Jurkat, Clone E6-1 (cell line): ENCODE data around the gene SLC41A2.

Experiments
- DNase-seq: peaks from one replicate; pipeline ENCODE4 v3.0.0-alpha.2; 2011; ENCODE audit warnings: low read depth, low spot score
- H3K4me3 ChIP-seq: 2 replicates; pipeline ENCODE4 v1.5.1; 2011; ENCODE audit warnings: mild to moderate bottlenecking, low read length, control low read depth, moderate library complexity

SLC41A2 gene

DNA sequence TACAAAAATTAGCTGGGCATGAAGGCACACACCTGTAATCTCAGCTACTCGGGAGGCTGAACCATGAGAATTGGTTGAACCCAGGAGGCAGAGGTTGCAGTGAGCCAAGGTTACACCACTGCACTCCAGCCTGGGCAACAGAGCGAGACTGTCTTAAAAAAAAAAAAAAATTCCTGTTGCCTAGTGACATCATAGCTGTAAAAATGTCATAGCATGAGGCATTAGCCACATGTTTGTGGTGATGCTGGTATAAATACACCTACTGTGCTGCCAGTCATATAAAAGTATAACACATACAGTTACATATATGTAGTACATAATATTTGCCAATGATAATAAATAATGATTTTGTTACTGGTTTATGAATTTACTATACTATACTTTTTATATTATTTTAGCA, 22.2 kb downstream of the SLC41A2 start:
- DNase-seq, result no peak
- no peak overlapping the region for H3K4me3 ChIP-seq

GRCh38 chr12:104933778-104934177, 24.3 kb downstream of the SLC41A2 start:
- DNase-seq, result no peak

GRCh38 chr12:104933128-104933527, 25.0 kb downstream of the SLC41A2 start:
- DNase-seq, result no peak
- H3K4me3 ChIP-seq, result no peak overlapping the region

More at GRCh38 chr12:104933778-104934177, 24.3 kb downstream of the SLC41A2 start:
- H3K4me3 ChIP-seq, result no peak overlapping the region

DNA sequence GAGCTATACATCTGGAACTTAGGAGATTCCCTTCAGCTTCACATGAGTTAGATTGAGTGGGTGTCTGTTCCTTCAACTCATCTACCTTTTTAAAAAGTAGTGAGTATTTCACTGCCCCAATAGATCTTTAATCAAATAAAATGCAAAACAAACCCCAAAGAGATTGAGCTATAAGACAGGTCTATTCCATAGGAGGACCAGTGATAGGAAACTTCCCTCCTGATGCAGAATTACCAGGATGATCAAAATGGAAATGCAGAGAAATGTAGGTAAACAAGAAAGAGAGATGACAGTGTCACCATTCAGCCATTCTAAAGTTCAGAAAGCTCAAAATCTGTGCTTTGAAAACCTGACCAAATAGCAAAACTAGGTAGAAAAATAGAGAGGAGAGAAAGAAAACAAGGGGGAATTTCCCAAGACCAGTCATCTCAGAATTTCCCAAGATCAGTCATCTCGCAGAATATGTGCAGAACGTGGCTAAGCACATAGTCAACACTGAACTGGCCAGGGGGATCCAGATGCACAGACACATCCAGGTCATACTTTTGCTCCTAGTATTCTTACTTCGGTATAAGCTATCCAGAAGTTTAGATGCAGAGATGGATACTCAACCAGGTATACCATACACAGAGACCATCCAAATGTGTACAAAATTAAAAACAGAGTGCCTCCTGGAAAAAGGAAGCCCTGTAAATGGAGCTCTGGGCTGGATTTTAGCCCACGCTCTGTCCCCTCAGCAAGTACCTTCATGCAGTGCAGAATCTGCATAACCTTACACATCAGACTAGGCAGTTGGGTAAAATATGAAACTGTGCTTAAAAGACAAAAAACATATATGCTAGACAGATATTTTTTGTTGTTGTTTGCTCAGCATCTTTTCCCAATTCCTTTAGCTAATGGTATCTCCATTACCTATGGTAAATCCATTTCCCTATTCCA, 27.4 kb downstream of the SLC41A2 start:
- H3K4me3 ChIP-seq, result no peak overlapping the region
- DNase-seq, result no peak

GRCh38 chr12:104929977-104930376, 28.1 kb downstream of the SLC41A2 start:
- H3K4me3 ChIP-seq, result no peak overlapping the region
- DNase-seq, result no peak

DNA sequence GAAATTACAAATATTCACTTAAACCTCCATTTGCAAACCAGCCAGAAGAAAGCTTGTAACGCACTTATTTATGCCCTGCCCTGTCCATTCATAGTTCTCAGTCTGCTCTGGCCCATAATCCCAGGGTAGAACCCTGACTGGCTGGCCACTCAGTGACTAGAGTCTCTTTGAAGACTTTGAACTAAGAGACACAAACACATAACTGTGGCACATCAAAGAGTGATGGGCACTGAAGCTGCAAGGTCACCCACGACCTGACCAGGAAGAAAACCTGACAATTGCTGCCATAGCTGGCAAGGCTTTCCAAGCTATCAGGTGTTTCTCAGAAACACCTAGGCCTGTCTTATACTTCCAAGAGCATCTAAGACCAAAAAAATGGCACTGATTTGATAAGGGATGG, 28.7 kb downstream of the SLC41A2 start:
- no peak for DNase-seq
- no peak overlapping the region for H3K4me3 ChIP-seq

- H3K4me3 ChIP-seq, result no peak overlapping the region
- DNase-seq, result no peak
These were observed 29.9 kb downstream of the SLC41A2 start for GRCh38 chr12:104928036-104928745.

- no peak overlapping the region for H3K4me3 ChIP-seq
- DNase-seq, result no peak
These were observed 32.6 kb downstream of the SLC41A2 start for GRCh38 chr12:104925501-104925900.

DNA sequence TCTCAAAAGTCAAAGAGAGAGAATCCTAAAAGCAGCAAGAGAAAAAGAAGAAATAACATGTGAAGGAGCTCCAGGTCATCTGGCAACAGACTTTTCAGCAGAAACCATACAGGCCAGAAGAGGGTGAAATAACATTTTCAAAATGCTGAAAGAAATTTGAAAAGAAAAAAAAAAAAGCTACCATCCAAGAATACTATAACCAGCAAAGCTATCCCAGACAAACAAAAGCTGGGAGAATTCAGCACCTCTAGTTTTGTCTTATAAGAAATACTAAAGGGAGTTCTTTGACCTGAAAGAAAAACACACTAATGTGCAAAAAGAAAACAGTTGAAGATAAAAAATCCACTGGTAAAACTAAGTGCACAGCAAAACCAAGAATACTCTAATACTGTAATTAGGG, 36.8 kb downstream of the SLC41A2 start:
- no peak overlapping the region for H3K4me3 ChIP-seq
- no peak for DNase-seq

GRCh38 chr12:104911942-104912341, 46.1 kb downstream of the SLC41A2 start:
- DNase-seq, result no peak
- H3K4me3 ChIP-seq, result no peak overlapping the region

- no peak overlapping the region for H3K4me3 ChIP-seq
- DNase-seq, result no peak
These were observed 47.8 kb downstream of the SLC41A2 start for GRCh38 chr12:104910196-104910840.

DNA sequence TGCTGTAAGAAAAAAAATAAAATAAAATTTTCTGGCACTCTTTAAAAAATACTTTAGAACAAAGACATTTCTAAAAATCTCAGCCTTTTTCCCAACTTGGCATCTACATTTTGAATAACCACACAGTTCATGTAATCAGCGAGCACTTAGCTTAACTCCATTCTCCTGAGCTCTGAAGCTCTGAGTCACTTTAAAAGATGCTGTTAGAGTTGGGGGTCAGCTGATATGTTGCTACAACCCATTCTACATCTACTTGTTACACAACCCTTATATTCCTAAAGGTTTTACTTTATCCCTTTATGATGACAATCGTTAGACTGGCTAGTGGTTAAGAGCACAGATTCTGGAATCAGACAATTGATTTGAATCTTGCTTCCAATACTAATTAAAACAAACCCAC, 48.3 kb downstream of the SLC41A2 start:
- DNase-seq, result no peak

More for the DNA sequence above, 48.3 kb downstream of the SLC41A2 start:
- H3K4me3 ChIP-seq, result no peak overlapping the region
